Trophoblast cell (in vitro differentiated cells and primary cell): Measurements from ENCODE around the gene C1orf210.

Source experiments
- DNase-seq, 2 donors: peaks; one replicate each; pipeline ENCODE4 v3.0.0-alpha.2; 2016
- H2AFZ ChIP-seq: 2 replicates; pipeline ENCODE4 v1.6.1; 2013; ENCODE audit warnings: low read length, moderate library complexity, mild to moderate bottlenecking; ENCODE audit not compliant: insufficient read depth, poor library complexity
- H2AK5ac ChIP-seq: 2 replicates; pipeline ENCODE4 v1.6.1; 2013; ENCODE audit warnings: mild to moderate bottlenecking, low read length
- H2BK120ac ChIP-seq: 2 replicates; pipeline ENCODE4 v1.6.1; 2013; ENCODE audit warnings: low read length, mild to moderate bottlenecking, moderate library complexity; ENCODE audit not compliant: insufficient read depth, poor library complexity
- H2BK12ac ChIP-seq: 2 replicates; pipeline ENCODE4 v1.6.1; 2013; ENCODE audit warnings: mild to moderate bottlenecking, low read length, moderate library complexity
- H2BK5ac ChIP-seq: 2 replicates; pipeline ENCODE4 v1.6.1; 2013; ENCODE audit warnings: low read length, low read depth, moderate library complexity, mild to moderate bottlenecking; ENCODE audit not compliant: poor library complexity
- H3K14ac ChIP-seq: 2 replicates; pipeline ENCODE4 v1.6.1; 2013; ENCODE audit warnings: mild to moderate bottlenecking, low read length
- H3K18ac ChIP-seq: 2 replicates; pipeline ENCODE4 v1.6.1; 2013; ENCODE audit warnings: mild to moderate bottlenecking, low read length
- H3K23ac ChIP-seq: 2 replicates; pipeline ENCODE4 v1.6.1; 2013; ENCODE audit warnings: low read length
- H3K27ac ChIP-seq: 2 replicates; pipeline ENCODE4 v1.5.1; 2013; ENCODE audit warnings: low read depth, mild to moderate bottlenecking, inconsistent platforms, low read length, moderate library complexity
- H3K27me3 ChIP-seq: 2 replicates; pipeline ENCODE4 v1.6.1; 2013; ENCODE audit warnings: inconsistent platforms, mild to moderate bottlenecking, low read length, moderate library complexity; ENCODE audit not compliant: insufficient read depth
- H3K36me3 ChIP-seq, 2 experiments: 1 replicate in 1 of 2; 2 replicates in 1 of 2; pipeline ENCODE4 v1.6.1; 2013; ENCODE audit warnings: low read length in 2 of 2, mild to moderate bottlenecking in 2 of 2, moderate library complexity in 1 of 2; ENCODE audit not compliant: insufficient read depth in 2 of 2, control insufficient read depth in 1 of 2
- H3K4ac ChIP-seq: 2 replicates; pipeline ENCODE4 v1.6.1; 2013; ENCODE audit warnings: low read depth, mild to moderate bottlenecking, low read length, moderate library complexity
- H3K4me1 ChIP-seq, 2 experiments: 1 replicate in 1 of 2; 2 replicates in 1 of 2; pipeline ENCODE4 v1.6.1; 2013; ENCODE audit warnings: low read length in 2 of 2, mild to moderate bottlenecking in 2 of 2, moderate library complexity in 1 of 2; ENCODE audit not compliant: insufficient read depth in 2 of 2, control insufficient read depth in 1 of 2
- H3K4me2 ChIP-seq: 2 replicates; pipeline ENCODE4 v1.6.1; 2013; ENCODE audit warnings: inconsistent platforms, mild to moderate bottlenecking, low read length, moderate library complexity
- H3K4me3 ChIP-seq: 2 replicates; pipeline ENCODE4 v1.5.1; 2013; ENCODE audit warnings: mild to moderate bottlenecking, low read depth, low read length, inconsistent platforms
- H3K79me1 ChIP-seq: one replicate; pipeline ENCODE4 v1.6.1; 2013; ENCODE audit warnings: low read length
- H3K79me2 ChIP-seq: 2 replicates; pipeline ENCODE4 v1.6.1; 2013; ENCODE audit warnings: low read length, mild to moderate bottlenecking; ENCODE audit not compliant: control insufficient read depth, insufficient read depth, poor library complexity
- H3K9ac ChIP-seq: 2 replicates; pipeline ENCODE4 v1.6.1; 2013; ENCODE audit warnings: mild to moderate bottlenecking, low read length
- H3K9me3 ChIP-seq: 2 replicates; pipeline ENCODE4 v1.6.1; 2013; ENCODE audit warnings: low read depth, mild to moderate bottlenecking, control low read depth, inconsistent platforms, low read length; ENCODE audit not compliant: insufficient read depth
- H4K12ac ChIP-seq: 2 replicates; pipeline ENCODE4 v1.6.1; 2013; ENCODE audit warnings: low read depth, mild to moderate bottlenecking, low read length, moderate library complexity
- H4K8ac ChIP-seq: 2 replicates; pipeline ENCODE4 v1.6.1; 2013; ENCODE audit warnings: low read depth, mild to moderate bottlenecking, low read length, moderate library complexity
- H4K91ac ChIP-seq: one replicate; pipeline ENCODE4 v1.6.1; 2013; ENCODE audit warnings: low read depth, mild to moderate bottlenecking, low read length, moderate library complexity
- WGBS: extraction: QIAGEN DNeasy Blood & Tissue Kit; methylation state at CpG from one replicate; pipeline ENCODE4 v1.1.7; 2013; ENCODE audit warnings: missing lambda C conversion rate; ENCODE audit not compliant: insufficient read length, insufficient coverage; ENCODE audit errors: extremely low coverage; 5-methylcytosine and 5-hydroxymethylcytosine counted together

Gene C1orf210

GRCh38 chr1:43306688-43307457 lies 21.5 kb upstream of the C1orf210 start:
- no peak overlapping the region for H3K18ac ChIP-seq
- no peak overlapping the region for H3K27ac ChIP-seq
- no peak overlapping the region for H2BK12ac ChIP-seq
- H2AFZ ChIP-seq, result no peak overlapping the region
- H3K36me3 ChIP-seq, result no peaks in the 10 kb centered on the region
- no peaks in the 10 kb centered on the region for H3K4me1 ChIP-seq
- H3K14ac ChIP-seq, result no peak overlapping the region
- no peak overlapping the region for H4K91ac ChIP-seq
- H2BK120ac ChIP-seq, result no peak overlapping the region
- no CpG with 5 or more reads among the region's 17 CpGs for WGBS
- no peak overlapping the region for H3K9ac ChIP-seq
- no peak overlapping the region for H2BK5ac ChIP-seq
- H3K23ac ChIP-seq, result no peak overlapping the region
- H3K79me2 ChIP-seq, result no peaks in the 10 kb centered on the region
- H3K9me3 ChIP-seq, result peaks cover 3% of the 10 kb centered on the region
- H3K27me3 ChIP-seq, result no peaks in the 10 kb centered on the region
- no peak overlapping the region for H4K8ac ChIP-seq
- no peak overlapping the region for H3K4me2 ChIP-seq
- no peak for DNase-seq
- no peak overlapping the region for H2AK5ac ChIP-seq
- no peak overlapping the region for H3K4ac ChIP-seq
- H3K79me1 ChIP-seq, result no peaks in the 10 kb centered on the region
- no peak overlapping the region for H3K4me3 ChIP-seq
- no peak overlapping the region for H4K12ac ChIP-seq

GRCh38 chr1:43305926-43306687 lies 20.7 kb upstream of the C1orf210 start:
- Histone ChIP-seq H2AK5ac (no peak overlapping the region), H3K27ac (no peak overlapping the region), H4K12ac (no peak overlapping the region), H2BK5ac (no peak overlapping the region), H4K91ac (no peak overlapping the region), H2AFZ (no peak overlapping the region), H3K14ac (no peak overlapping the region), H3K4me1 (no peaks in the 10 kb centered on the region), H3K36me3 (no peaks in the 10 kb centered on the region), H3K23ac (no peak overlapping the region), H3K27me3 (no peaks in the 10 kb centered on the region), H3K4ac (no peak overlapping the region), H3K9me3 (peaks cover 3% of the 10 kb centered on the region), H4K8ac (no peak overlapping the region), H2BK12ac (no peak overlapping the region), H3K79me2 (no peaks in the 10 kb centered on the region), H3K9ac (no peak overlapping the region), H3K4me3 (no peak overlapping the region), H3K18ac (no peak overlapping the region), H2BK120ac (no peak overlapping the region), H3K4me2 (no peak overlapping the region), H3K79me1 (no peaks in the 10 kb centered on the region)
- no CpG with 5 or more reads among the region's 6 CpGs for WGBS
- no peak for DNase-seq

- H3K4me1 ChIP-seq, result no peaks in the 10 kb centered on the region
- H3K79me2 ChIP-seq, result no peaks in the 10 kb centered on the region
- no peak overlapping the region for H3K27ac ChIP-seq
- H3K4me3 ChIP-seq, result no peak overlapping the region
- H3K36me3 ChIP-seq, result no peaks in the 10 kb centered on the region
- no peak overlapping the region for H3K23ac ChIP-seq
- H2BK5ac ChIP-seq, result no peak overlapping the region
- H4K8ac ChIP-seq, result no peak overlapping the region
- peaks cover 3% of the 10 kb centered on the region for H3K9me3 ChIP-seq
- H2AK5ac ChIP-seq, result no peak overlapping the region
- WGBS, result no CpG with 5 or more reads among the region's 3 CpGs
- no peaks in the 10 kb centered on the region for H3K79me1 ChIP-seq
- H2AFZ ChIP-seq, result no peak overlapping the region
- no peak overlapping the region for H4K91ac ChIP-seq
- H3K27me3 ChIP-seq, result no peaks in the 10 kb centered on the region
- H3K18ac ChIP-seq, result no peak overlapping the region
- no peak overlapping the region for H3K4ac ChIP-seq
- no peak overlapping the region for H3K9ac ChIP-seq
- H3K14ac ChIP-seq, result no peak overlapping the region
- no peak overlapping the region for H3K4me2 ChIP-seq
- no peak overlapping the region for H2BK120ac ChIP-seq
- H2BK12ac ChIP-seq, result no peak overlapping the region
- no peak for DNase-seq
- no peak overlapping the region for H4K12ac ChIP-seq
These were observed 20.1 kb upstream of the C1orf210 start for GRCh38 chr1:43305461-43305860.

GRCh38 chr1:43304771-43305300 lies 19.5 kb upstream of the C1orf210 start:
- H3K79me1 ChIP-seq, result no peaks in the 10 kb centered on the region
- H3K36me3 ChIP-seq, result no peaks in the 10 kb centered on the region
- no peaks in the 10 kb centered on the region for H3K4me1 ChIP-seq
- no peak overlapping the region for H2BK12ac ChIP-seq
- H3K9me3 ChIP-seq, result peaks cover 3% of the 10 kb centered on the region
- no peak overlapping the region for H3K4me2 ChIP-seq
- H3K4ac ChIP-seq, result no peak overlapping the region
- H2BK5ac ChIP-seq, result no peak overlapping the region
- no peak overlapping the region for H3K18ac ChIP-seq
- no peaks in the 10 kb centered on the region for H3K79me2 ChIP-seq
- no peak overlapping the region for H3K27ac ChIP-seq
- no peak overlapping the region for H2AK5ac ChIP-seq
- no peak for DNase-seq
- no peak overlapping the region for H2AFZ ChIP-seq
- no peak overlapping the region for H3K9ac ChIP-seq
- H3K14ac ChIP-seq, result no peak overlapping the region
- WGBS, result no CpG with 5 or more reads among the region's 46 CpGs
- H3K4me3 ChIP-seq, result no peak overlapping the region
- H3K23ac ChIP-seq, result no peak overlapping the region
- no peak overlapping the region for H4K12ac ChIP-seq
- H2BK120ac ChIP-seq, result no peak overlapping the region
- no peak overlapping the region for H4K91ac ChIP-seq
- H3K27me3 ChIP-seq, result no peaks in the 10 kb centered on the region
- no peak overlapping the region for H4K8ac ChIP-seq
